Measurements from ENCODE around the gene LIMA1. TPM values are rescaled to one million over a fixed set of nuclear protein-coding genes. Genes with fewer than 3 reads are reported as not detected.

Gene LIMA1
- total and polyA plus RNA-seq, 2 of the 4 experiments (the other 2 are of a cell fraction): 126 to 163 TPM

DNA sequence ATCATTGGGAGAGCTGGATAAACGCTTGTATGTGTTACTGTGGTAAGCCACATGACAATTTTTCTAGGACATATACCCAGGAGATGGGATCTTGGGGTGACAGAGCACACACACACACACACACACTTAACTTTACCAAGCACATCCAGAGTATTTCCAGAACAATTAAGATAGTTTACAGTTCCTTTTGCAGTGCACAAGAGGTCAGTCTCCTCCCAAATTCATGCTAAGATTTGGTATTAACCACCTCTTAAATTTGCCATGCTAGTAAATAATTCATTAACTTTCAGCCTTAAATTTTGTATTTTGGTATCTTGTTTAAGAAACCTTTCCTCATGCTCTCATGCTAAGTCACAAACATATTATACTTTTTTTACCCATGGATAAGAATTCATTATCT lies 33.9 kb upstream of the LIMA1 start:
- no TSS peak for BruUV-seq (replicated peaks)
- H4K91ac ChIP-seq (ENCODE audit: insufficient read depth, low read depth, low read length): no peak overlapping the region
- H2BK5ac ChIP-seq (ENCODE audit: low read depth, low read length, poor library complexity, severe bottlenecking): no peak overlapping the region
- H2BK20ac ChIP-seq (ENCODE audit: low read depth, low read length): no peak overlapping the region
- H3K27ac ChIP-seq (ENCODE audit: insufficient read depth, low read length): no peak overlapping the region
- no peak overlapping the region for H3K56ac ChIP-seq (ENCODE audit: extremely low read depth, insufficient read depth, low read length)
- ATAC-seq (ENCODE audit: low read depth) (no peak), DNase-seq (no peak)
- H2AK9ac ChIP-seq (replicated peaks; ENCODE audit: low read depth, low read length, poor library complexity): no peak overlapping the region
- no peak overlapping the region for H3K4ac ChIP-seq (ENCODE audit: low read depth, low read length)
- H3K27me3 ChIP-seq (ENCODE audit: control insufficient read depth, insufficient read depth, low read length): no peaks in the 10 kb centered on the region
- H3K9me3 ChIP-seq (ENCODE audit: control insufficient read depth, insufficient read depth, low read length): no peaks in the 10 kb centered on the region
- no peak overlapping the region for H3K23ac ChIP-seq (ENCODE audit: low read depth, low read length)
- peaks cover 6% of the 10 kb centered on the region for H3K4me1 ChIP-seq (ENCODE audit: control insufficient read depth, insufficient read depth, low read length)
- intact Hi-C loops (cut with micrococcal nuclease): no loop called here
- no peaks in the 10 kb centered on the region for H4K20me1 ChIP-seq (ENCODE audit: insufficient read depth, low read length)
- H3K18ac ChIP-seq (ENCODE audit: low read depth, low read length): no peak overlapping the region
- no peak overlapping the region for H3K4me3 ChIP-seq (ENCODE audit: insufficient read depth, low read depth, low read length)
- H3K36me3 ChIP-seq (ENCODE audit: control insufficient read depth, insufficient read depth, low read length): no peaks in the 10 kb centered on the region
- H4K8ac ChIP-seq (ENCODE audit: low read depth in 2 of 2, low read length in 2 of 2): no peak overlapping the region
- no peak overlapping the region for H2BK120ac ChIP-seq (ENCODE audit: low read depth, low read length)
- no CpG with 5 or more reads among the region's 1 CpG for WGBS, 2 experiments (ENCODE audit: extremely low coverage in 2 of 2, insufficient read length in 1 of 2)
- H3K14ac ChIP-seq (replicated peaks; ENCODE audit: low read depth, low read length): no peak overlapping the region; the same call in 1 of the 2 replicates
- ChIA-PET CTCF (no interaction called here), POLR2A (ENCODE audit: unreplicated experiment) (interaction anchor here (0.6 kb wide), 1 partner anchor 185 kb away, joined by 9 read pairs; no protein-coding TSS in a partner anchor)
- no peak overlapping the region for H3K9ac ChIP-seq (ENCODE audit: low read depth, low read length)
- no peak overlapping the region for H4K5ac ChIP-seq (ENCODE audit: low read depth, low read length)
- H3K9me1 ChIP-seq (ENCODE audit: insufficient read depth, low read length): 0 out of 2 replicates have a peak, but pooled peaks cover 3% of the 10 kb centered on the region
- no peak overlapping the region for H3K4me2 ChIP-seq (ENCODE audit: low read depth, low read length)
- no peak overlapping the region for H2AFZ ChIP-seq (replicated peaks; ENCODE audit: low read length, poor library complexity)
- TF ChIP-seq CHD1 (IDR thresholded peaks at IDR 0.05; ENCODE audit: low read depth, low read length): no peak
- TF ChIP-seq MAFK (IDR thresholded peaks at IDR 0.05; ENCODE audit: low read depth, low read length): no peak
- TF ChIP-seq SMC3 (IDR thresholded peaks at IDR 0.05; ENCODE audit: low read depth, low read length): no peak
- no peak for TF ChIP-seq MXI1 (IDR thresholded peaks at IDR 0.05; ENCODE audit: borderline replicate concordance, low read depth, low read length)
- no peak for TF ChIP-seq RAD21 (IDR thresholded peaks at IDR 0.05; ENCODE audit: low read length)
- no peak for TF ChIP-seq RFX5 (IDR thresholded peaks at IDR 0.05; ENCODE audit: low read depth, low read length)
- TF ChIP-seq RCOR1 (IDR thresholded peaks at IDR 0.05; ENCODE audit: insufficient replicate concordance, low read length): no peak
- no peak for TF ChIP-seq POLR2A (IDR thresholded peaks at IDR 0.05; ENCODE audit: low read depth, low read length)
- TF ChIP-seq ELK1 (IDR thresholded peaks at IDR 0.05; ENCODE audit: borderline replicate concordance, low read depth, low read length): no peak
- dilution Hi-C loops (cut with HindIII; ENCODE audit: low sequenced_read_pairs, unreplicated experiment): no loop called here
- in situ Hi-C loops (cut with MboI; ENCODE audit: low sequenced_read_pairs): loop anchor here (10.0 kb wide), 1 partner anchor 112 kb away; no protein-coding TSS in a partner anchor
- no peak overlapping the region for H2AK5ac ChIP-seq (ENCODE audit: low read depth, low read length)
- peaks cover 0 to 4% of the 10 kb centered on the region in 2 experiments; a peak in 1 of 4 replicates for H3K79me1 ChIP-seq (ENCODE audit: low read depth in 1 of 2, low read length in 2 of 2)
- no peak overlapping the region for H2BK15ac ChIP-seq (ENCODE audit: low read depth, low read length)

Data from IMR-90 (cell line).